IMR-90 (cell line): ENCODE measurements around the gene RND3. TPM values are rescaled to one million over a fixed set of nuclear protein-coding genes. Genes with fewer than 3 reads are reported as not detected.
A peak's percentile ranks its signal among the peaks of the same experiment; 100 is the strongest.

ENCODE experiments used
- ATAC-seq: fragments of 200-7000 bp; cut with Tn5 transposase; 2 replicates; pipeline ENCODE4 v1.9.1; 2020; ENCODE audit warnings: low read depth, mild to moderate bottlenecking, moderate library complexity
- BruUV-seq: library from RNA; stranded (reverse); fragments of 400-500 nt; replicated peaks from 2 replicates; lab custom pipeline; 2021; lab: Mats Ljungman, UMichigan
- CTCF ChIA-PET: fragments of 300-600 bp; formaldehyde crosslinking; extraction: SDS; loops from one replicate; lab custom pipeline; 2021; ENCODE audit warnings: antibody characterized with exemption; lab: Yijun Ruan, JAX
- POLR2A ChIA-PET: fragments of 300-600 bp; sonication (Branson Sonifier 250); formaldehyde crosslinking; loops from one replicate; lab custom pipeline; 2022; ENCODE audit warnings: antibody characterized with exemption; ENCODE audit not compliant: unreplicated experiment; lab: Charles Lee
- DNase-seq: peaks from one replicate; pipeline ENCODE4 v3.0.0; 2013
- H2AFZ ChIP-seq: replicated peaks from 2 replicates; pipeline ENCODE3; 2013; ENCODE audit warnings: low read length, mild to moderate bottlenecking; ENCODE audit not compliant: poor library complexity
- H2AK5ac ChIP-seq: 2 replicates; pipeline ENCODE4 v1.6.1; 2013; ENCODE audit warnings: low read depth, low read length, inconsistent platforms
- H2AK9ac ChIP-seq: replicated peaks from 2 replicates; pipeline ENCODE3; 2013; ENCODE audit warnings: mild to moderate bottlenecking, low read depth, low read length, moderate library complexity; ENCODE audit not compliant: poor library complexity
- H2BK120ac ChIP-seq: 2 replicates; pipeline ENCODE4 v1.6.1; 2013; ENCODE audit warnings: low read depth, low read length, inconsistent platforms
- H2BK15ac ChIP-seq: 3 replicates; pipeline ENCODE4 v1.6.1; 2013; ENCODE audit warnings: low read depth, low read length, inconsistent platforms
- H2BK20ac ChIP-seq: 2 replicates; pipeline ENCODE4 v1.6.1; 2013; ENCODE audit warnings: low read depth, mild to moderate bottlenecking, inconsistent platforms, low read length, moderate library complexity
- H2BK5ac ChIP-seq: 2 replicates; pipeline ENCODE4 v1.6.1; 2013; ENCODE audit warnings: mild to moderate bottlenecking, low read depth, low read length, inconsistent platforms; ENCODE audit not compliant: poor library complexity, severe bottlenecking
- H3K14ac ChIP-seq: replicated peaks from 2 replicates; pipeline ENCODE4 v1.6.1; 2013; ENCODE audit warnings: low read depth, low read length, inconsistent platforms
- H3K18ac ChIP-seq: 2 replicates; pipeline ENCODE4 v1.6.1; 2013; ENCODE audit warnings: low read depth, low read length, control low read depth
- H3K23ac ChIP-seq: 2 replicates; pipeline ENCODE4 v1.6.1; 2013; ENCODE audit warnings: low read depth, low read length, inconsistent platforms
- H3K27ac ChIP-seq: 2 replicates; pipeline ENCODE4 v1.5.1; 2013; ENCODE audit warnings: mild to moderate bottlenecking, control low read depth, low read length; ENCODE audit not compliant: insufficient read depth
- H3K27me3 ChIP-seq: 2 replicates; pipeline ENCODE4 v1.6.1; 2013; ENCODE audit warnings: low read length; ENCODE audit not compliant: control insufficient read depth, insufficient read depth
- H3K36me3 ChIP-seq: 2 replicates; pipeline ENCODE4 v1.6.1; 2013; ENCODE audit warnings: low read length, mixed read lengths; ENCODE audit not compliant: control insufficient read depth, insufficient read depth
- H3K4ac ChIP-seq: 2 replicates; pipeline ENCODE4 v1.6.1; 2013; ENCODE audit warnings: low read depth, low read length, inconsistent platforms
- H3K4me1 ChIP-seq: 2 replicates; pipeline ENCODE4 v1.6.1; 2013; ENCODE audit warnings: low read length, mixed read lengths; ENCODE audit not compliant: control insufficient read depth, insufficient read depth
- H3K4me2 ChIP-seq: 2 replicates; pipeline ENCODE4 v1.6.1; 2013; ENCODE audit warnings: low read depth, mild to moderate bottlenecking, control low read depth, low read length, moderate library complexity
- H3K4me3 ChIP-seq: 2 replicates; pipeline ENCODE4 v1.5.1; 2013; ENCODE audit warnings: low read depth, mild to moderate bottlenecking, control low read depth, low read length, moderate library complexity; ENCODE audit not compliant: insufficient read depth
- H3K56ac ChIP-seq: 2 replicates; pipeline ENCODE4 v1.6.1; 2013; ENCODE audit warnings: low read length, inconsistent platforms; ENCODE audit not compliant: insufficient read depth; ENCODE audit errors: extremely low read depth
- H3K79me1 ChIP-seq, 2 experiments: 2 replicates each; pipeline ENCODE4 v1.6.1; 2013; ENCODE audit warnings: low read length in 2 of 2, inconsistent platforms in 1 of 2, low read depth in 1 of 2
- H3K9ac ChIP-seq: 2 replicates; pipeline ENCODE4 v1.6.1; 2013; ENCODE audit warnings: low read depth, low read length, control low read depth
- H3K9me1 ChIP-seq: 2 replicates; pipeline ENCODE4 v1.6.1; 2013; ENCODE audit warnings: low read length, inconsistent platforms; ENCODE audit not compliant: insufficient read depth
- H3K9me3 ChIP-seq: 2 replicates; pipeline ENCODE4 v1.6.1; 2013; ENCODE audit warnings: low read length; ENCODE audit not compliant: control insufficient read depth, insufficient read depth
- H4K20me1 ChIP-seq: 2 replicates; pipeline ENCODE4 v1.6.1; 2013; ENCODE audit warnings: low read length, inconsistent platforms; ENCODE audit not compliant: insufficient read depth
- H4K5ac ChIP-seq: 2 replicates; pipeline ENCODE4 v1.6.1; 2013; ENCODE audit warnings: mild to moderate bottlenecking, low read depth, low read length, control low read depth
- H4K8ac ChIP-seq, 2 experiments: 2 replicates each; pipeline ENCODE4 v1.6.1; 2013; ENCODE audit warnings: low read depth in 2 of 2, low read length in 2 of 2, control low read depth in 1 of 2, inconsistent platforms in 1 of 2
- H4K91ac ChIP-seq: 2 replicates; pipeline ENCODE4 v1.6.1; 2013; ENCODE audit warnings: low read depth, low read length, inconsistent platforms; ENCODE audit not compliant: insufficient read depth
- BHLHE40 ChIP-seq: fragments of 150-350 bp; IDR thresholded peaks from 2 replicates; pipeline ENCODE4 v1.6.1; 2016; ENCODE audit warnings: mild to moderate bottlenecking, low read depth, low read length
- MAFK ChIP-seq: IDR thresholded peaks from 2 replicates; pipeline ENCODE4 v1.6.1; 2012; ENCODE audit warnings: low read depth, low read length, improper control_type of control experiment
- WGBS, 2 experiments: methylation state at CpG; one replicate each; pipeline versions ENCODE4 v1.1.5 to v1.1.7; 2013; ENCODE audit warnings: missing lambda C conversion rate in 2 of 2; ENCODE audit not compliant: insufficient read length in 1 of 2; ENCODE audit errors: extremely low coverage in 2 of 2; 5-methylcytosine and 5-hydroxymethylcytosine counted together
- dilution Hi-C: fragments of 300-500 bp; cut with HindIII; formaldehyde crosslinking; loops from one replicate; pipeline ENCODE4 v1.14.3; 2018; ENCODE audit warnings: low sequenced_read_pairs; ENCODE audit not compliant: unreplicated experiment
- in situ Hi-C: fragments of 300-500 bp; cut with MboI; formaldehyde crosslinking; loops from 3 replicates; pipeline ENCODE4 v1.14.3; 2019; ENCODE audit warnings: low sequenced_read_pairs, inconsistent platforms, mixed read lengths
- intact Hi-C: fragments of 100-400 bp; cut with micrococcal nuclease; formaldehyde crosslinking; loops from 2 replicates; pipeline ENCODE4 v1.10.0; 2022
- polyA plus RNA-seq, 3 experiments: library from polyadenylated mRNA; depleted of rRNA; stranded (reverse); fragments of >200 nt; gene quantifications; 2 replicates each; pipeline ENCODE4 v1.2.3, GENCODE V29; 2012; ENCODE audit warnings: low replicate concordance in 1 of 3
- total RNA-seq: library from RNA; depleted of rRNA; stranded (reverse); fragments of >200 nt; gene quantifications from 2 replicates; pipeline ENCODE4 v1.2.3, GENCODE V29; 2012

The RND3 gene
- total and polyA plus RNA-seq, 2 of the 4 experiments (the other 2 are of a cell fraction): 111 to 449 TPM

- Histone ChIP-seq H3K27ac (no peak overlapping the region), H2BK5ac (no peak overlapping the region), H3K4ac (no peak overlapping the region), H2BK120ac (no peak overlapping the region), H3K4me1 (no peaks in the 10 kb centered on the region), H3K18ac (no peak overlapping the region), H3K9ac (no peak overlapping the region), H3K23ac (no peak overlapping the region), H2BK20ac (no peak overlapping the region), H3K56ac (no peak overlapping the region), H2AK9ac (no peak overlapping the region), H4K5ac (no peak overlapping the region), H2AFZ (no peak overlapping the region), H2AK5ac (no peak overlapping the region), H3K27me3 (no peaks in the 10 kb centered on the region), H3K79me1 (no peaks in the 10 kb centered on the region), H3K9me1 (no peaks in the 10 kb centered on the region), H4K8ac (no peak overlapping the region), H4K91ac (no peak overlapping the region), H2BK15ac (no peak overlapping the region), H3K9me3 (no peaks in the 10 kb centered on the region), H3K14ac (no peak overlapping the region), H3K36me3 (no peaks in the 10 kb centered on the region), H4K20me1 (no peaks in the 10 kb centered on the region), H3K4me2 (no peak overlapping the region), H3K4me3 (no peak overlapping the region)
- no TSS peak for BruUV-seq
- WGBS, 2 experiments: no CpG with 5 or more reads among the region's 1 CpG
- intact Hi-C loops: no loop called here
- ATAC-seq: no peak
- dilution Hi-C loops: no loop called here
- ChIA-PET POLR2A (no interaction called here), CTCF (no interaction called here)
- in situ Hi-C loops: no loop called here
- TF ChIP-seq MAFK: peak; percentile 94
- no peak for TF ChIP-seq BHLHE40
- no peak for DNase-seq
Observed at GRCh38 chr2:150445398-150445797, 42.1 kb downstream of the RND3 start.
